ENCODE data around the gene HNRNPUL1. TPM values are rescaled to one million over a fixed set of nuclear protein-coding genes. Genes with fewer than 3 reads are reported as not detected.

HNRNPUL1 gene
- total RNA-seq, 2 experiments from 2014 or later: 298 to 301 TPM

DNA sequence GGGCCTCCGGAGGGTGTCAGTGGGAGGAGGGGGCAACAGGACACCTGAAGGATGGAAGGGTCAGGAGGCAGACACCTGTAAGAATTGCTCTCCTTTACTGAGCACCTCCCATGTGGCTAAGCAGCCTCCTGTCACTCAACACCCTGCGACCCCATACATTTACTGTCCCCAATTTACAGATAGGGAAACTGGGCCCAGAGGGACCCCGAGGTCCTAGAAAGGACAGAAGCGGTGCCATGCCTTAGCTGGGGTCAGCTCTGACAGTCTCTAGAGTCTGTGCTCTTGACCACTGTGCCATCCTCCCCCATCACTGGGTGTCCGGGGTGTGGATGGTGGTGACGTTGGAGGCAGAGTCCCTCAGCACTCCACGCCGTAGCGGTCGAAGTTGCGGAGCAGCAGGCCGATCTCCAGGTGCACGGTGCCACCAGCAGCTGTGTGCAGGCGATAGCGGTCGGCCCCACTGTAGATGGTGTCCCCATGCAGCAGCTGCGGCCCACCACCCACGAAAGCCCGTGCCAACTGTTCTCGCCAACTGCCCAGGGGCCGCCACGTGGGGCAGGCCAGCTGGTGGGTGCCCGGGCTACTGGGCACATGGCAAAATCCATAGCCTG is 90.3 kb downstream of the HNRNPUL1 start:
- Mint-ChIP-seq H3K4me3 (peak overlapping the region; percentile 87), H3K27ac (peak overlapping the region; percentile 93), H3K36me3 (ENCODE audit: low read depth) (peaks cover 21% of the 10 kb centered on the region), H3K9me3 (no peaks in the 10 kb centered on the region), H3K4me1 (ENCODE audit: low read depth) (peaks cover 52% of the 10 kb centered on the region), H3K27me3 (ENCODE audit: low read depth) (no peaks in the 10 kb centered on the region)
- no peak for DNase-seq
- intact Hi-C loops (cut with micrococcal nuclease): loop anchor here (1.0 to 10.0 kb wide), 6 partner anchors 45 to 740 kb away; partner anchors contain the start of genes ARHGEF1, COQ8B, DMAC2 and ITPKC
- CTCF ChIA-PET: interaction anchor here (1.1 to 3.4 kb wide), 3 partner anchors 10 to 85 kb away, joined by 3 to 19 read pairs (median 14); partner anchors contain the start of gene B9D2

DNA sequence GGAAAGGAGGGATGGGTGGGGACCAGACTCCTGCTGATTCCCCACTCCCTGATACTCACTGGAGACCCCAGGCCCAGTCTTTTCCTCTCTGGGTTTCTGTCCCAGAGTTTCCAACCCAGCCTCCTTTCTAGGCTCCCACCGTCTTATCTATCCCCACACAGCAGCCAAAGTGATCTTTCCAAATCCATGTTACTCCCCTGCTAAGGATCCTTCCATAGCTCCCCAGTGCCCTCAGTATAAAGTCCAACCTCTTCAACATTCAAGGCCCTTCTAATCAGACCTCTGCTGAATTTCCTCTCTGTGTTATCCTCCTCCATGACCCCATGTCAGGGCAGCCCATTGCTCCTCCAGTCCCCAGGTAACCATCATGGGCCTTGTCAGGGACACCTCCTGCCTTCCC is 90.9 kb downstream of the HNRNPUL1 start:
- peaks cover 51% of the 10 kb centered on the region for H3K4me1 Mint-ChIP-seq (ENCODE audit: low read depth)
- H3K27me3 Mint-ChIP-seq (ENCODE audit: low read depth): no peaks in the 10 kb centered on the region
- intact Hi-C loops (cut with micrococcal nuclease): loop anchor here (10.0 kb wide), 2 partner anchors 530 to 740 kb away; partner anchors contain the start of gene ARHGEF1
- peaks cover 17% of the 10 kb centered on the region for H3K36me3 Mint-ChIP-seq (ENCODE audit: low read depth)
- CTCF ChIA-PET: interaction anchor here (1.0 to 3.0 kb wide), 3 partner anchors 10 to 84 kb away, joined by 3 to 19 read pairs (median 3); partner anchors contain the start of gene B9D2
- DNase-seq: no peak
- H3K9me3 Mint-ChIP-seq: no peaks in the 10 kb centered on the region
- H3K4me3 Mint-ChIP-seq: peak overlapping the region; percentile 87
- H3K27ac Mint-ChIP-seq: peak overlapping the region; percentile 96

DNA sequence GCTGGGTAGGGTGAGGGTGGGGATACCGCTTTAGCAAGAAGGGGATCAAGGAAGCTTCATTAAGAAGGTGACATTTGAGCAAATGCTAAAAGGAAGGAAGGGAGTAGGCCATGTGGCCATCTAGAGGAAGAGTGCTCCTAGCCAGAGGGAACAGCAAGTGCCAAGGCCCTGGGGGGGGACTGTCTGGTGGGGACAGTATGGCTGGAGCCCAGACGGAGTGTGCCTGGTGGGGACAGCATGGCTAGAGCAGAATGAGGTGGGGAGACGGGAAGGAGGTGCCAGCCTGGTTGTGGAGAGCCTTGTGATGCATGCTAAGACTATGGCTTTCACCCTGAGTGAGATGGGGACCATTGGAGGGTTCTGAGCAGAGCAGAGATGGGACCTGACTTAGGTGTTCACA is 91.6 kb downstream of the HNRNPUL1 start:
- peak overlapping the region; percentile 57 for H3K4me3 Mint-ChIP-seq
- intact Hi-C loops (cut with micrococcal nuclease): loop anchor here (10.0 kb wide), 2 partner anchors 529 to 741 kb away; partner anchors contain the start of gene ARHGEF1
- H3K27ac Mint-ChIP-seq: peak overlapping the region; percentile 96
- H3K4me1 Mint-ChIP-seq (ENCODE audit: low read depth): peaks cover 47% of the 10 kb centered on the region
- H3K9me3 Mint-ChIP-seq: no peaks in the 10 kb centered on the region
- H3K36me3 Mint-ChIP-seq (ENCODE audit: low read depth): peaks cover 15% of the 10 kb centered on the region
- no peaks in the 10 kb centered on the region for H3K27me3 Mint-ChIP-seq (ENCODE audit: low read depth)
- CTCF ChIA-PET: interaction anchor here (1.0 to 3.0 kb wide), 4 partner anchors 9 to 83 kb away, joined by 3 to 19 read pairs (median 3); partner anchors contain the start of gene B9D2
- no peak for DNase-seq

DNA sequence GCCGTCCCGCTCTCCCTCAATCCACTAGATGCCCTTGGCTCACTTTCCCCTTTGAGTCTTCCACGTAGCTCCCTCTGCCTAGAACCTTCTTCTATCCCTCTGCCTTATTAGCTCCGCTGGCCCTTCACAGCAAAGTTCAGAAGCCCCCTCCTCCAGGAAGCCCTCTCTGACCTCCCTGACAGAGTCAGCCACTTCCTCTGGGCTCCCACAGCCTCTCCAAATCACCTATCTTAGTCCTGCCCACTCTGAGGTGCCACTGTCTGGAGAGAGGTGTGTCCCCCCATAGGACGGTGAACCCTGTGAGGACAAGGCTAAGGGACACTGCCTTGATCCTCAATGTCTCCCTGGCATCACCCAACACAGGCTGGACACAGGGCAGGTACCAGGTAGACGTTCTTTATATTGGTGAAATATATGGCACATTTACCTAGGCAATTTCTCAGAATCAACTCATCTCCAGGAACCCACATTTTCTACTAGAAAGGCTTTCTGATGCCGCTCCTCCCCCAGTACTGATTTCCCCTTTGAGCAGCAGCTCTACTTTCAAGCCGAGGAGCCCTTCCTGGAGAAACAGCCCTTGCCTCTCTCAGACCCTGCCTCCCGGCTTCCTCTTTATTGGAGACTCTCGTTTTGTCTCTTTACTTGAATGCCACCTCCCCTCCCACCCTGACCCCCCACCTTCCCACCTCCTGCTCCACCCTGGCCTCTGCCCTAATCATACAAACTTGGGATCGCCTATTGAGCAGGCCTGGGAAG is 93.0 kb downstream of the HNRNPUL1 start:
- Mint-ChIP-seq H3K4me3 (peak overlapping the region; percentile 68), H3K4me1 (ENCODE audit: low read depth) (peaks cover 49% of the 10 kb centered on the region), H3K27ac (peak overlapping the region; percentile 96), H3K27me3 (ENCODE audit: low read depth) (no peaks in the 10 kb centered on the region), H3K36me3 (ENCODE audit: low read depth) (peaks cover 8% of the 10 kb centered on the region), H3K9me3 (no peaks in the 10 kb centered on the region)
- intact Hi-C loops (cut with micrococcal nuclease): loop anchor here (10.0 kb wide), 2 partner anchors 528 to 742 kb away; partner anchors contain the start of gene ARHGEF1
- peak; percentile 75 for DNase-seq
- CTCF ChIA-PET: interaction anchor here (0.7 to 3.0 kb wide), 4 partner anchors 8 to 49 kb away, joined by 3 to 19 read pairs (median 4); partner anchors contain the start of gene B9D2

Other genes starting within 250 kb of the HNRNPUL1 start
- not detected for gene CYP2A13, start 175.9 kb upstream of the HNRNPUL1 start, total RNA-seq
- not detected for gene CYP2F1, start 149.9 kb upstream of the HNRNPUL1 start, total RNA-seq
- 1 to 10 TPM in 1 of 2 experiments, under 1 TPM in 1; 0.79 to 1.9 TPM for gene CYP2S1, start 71.2 kb upstream of the HNRNPUL1 start, total RNA-seq
- under 1 TPM in 1 of 2 experiments, not detected in 1; 0.10 TPM for gene AXL, start 45.1 kb upstream of the HNRNPUL1 start, total RNA-seq
- 10 to 100 TPM; 14.9 to 15.8 TPM for gene CCDC97, start 45.8 kb downstream of the HNRNPUL1 start, total RNA-seq
- 10 to 100 TPM; 94.4 to 95.6 TPM for gene TGFB1, start 89.5 kb downstream of the HNRNPUL1 start, total RNA-seq
- 1 to 10 TPM; 3.5 to 4.1 TPM for gene B9D2, start 99.8 kb downstream of the HNRNPUL1 start, total RNA-seq
- gene TMEM91, start 112.2 kb downstream of the HNRNPUL1 start, total RNA-seq: 1 to 10 TPM; 5.6 to 5.7 TPM
- gene EXOSC5, start 133.0 kb downstream of the HNRNPUL1 start, total RNA-seq: 10 to 100 TPM; 47.5 to 51.7 TPM
- 10 to 100 TPM; 18.2 to 21.7 TPM for gene BCKDHA, start 133.4 kb downstream of the HNRNPUL1 start, total RNA-seq
- under 1 TPM in 1 of 2 experiments, not detected in 1; 0.29 TPM for gene B3GNT8, start 163.0 kb downstream of the HNRNPUL1 start, total RNA-seq
- 10 to 100 TPM; 51.5 to 53.8 TPM for gene DMAC2, start 175.5 kb downstream of the HNRNPUL1 start, total RNA-seq
- not detected for gene ERICH4, start 178.8 kb downstream of the HNRNPUL1 start, total RNA-seq